ENCODE measurements around the gene KRTAP21-3. TPM values are rescaled to one million over a fixed set of nuclear protein-coding genes. Genes with fewer than 3 reads are reported as not detected.
"Not testable (repeated sequence)": the region's sequence is repeated elsewhere in the genome, so short reads cannot be mapped to it uniquely, and the experiment has no call there.

Gene KRTAP21-3, protein sequence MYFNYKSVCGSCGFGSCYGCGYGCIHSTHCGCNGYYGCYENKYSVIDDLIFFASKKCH
- polyA plus RNA-seq (2011; rRNA removed) = not detected in 2 replicates
- polyA plus RNA-seq (2012; cell fraction: cytosol; rRNA removed) = not detected in 2 replicates
- polyA plus RNA-seq (2012; cell fraction: nucleus; rRNA removed) = not detected in 2 replicates
- polyA plus RNA-seq (2017; fragmentation: RNase III; extraction: RNeasy Plus Mini Kit Qiagen cat#74134 plus additional on column Dnase treatment) = not detected in 3 replicates
- polyA minus RNA-seq (2011; rRNA and poly(A)+ RNA removed) = not detected in 2 replicates

DNA sequence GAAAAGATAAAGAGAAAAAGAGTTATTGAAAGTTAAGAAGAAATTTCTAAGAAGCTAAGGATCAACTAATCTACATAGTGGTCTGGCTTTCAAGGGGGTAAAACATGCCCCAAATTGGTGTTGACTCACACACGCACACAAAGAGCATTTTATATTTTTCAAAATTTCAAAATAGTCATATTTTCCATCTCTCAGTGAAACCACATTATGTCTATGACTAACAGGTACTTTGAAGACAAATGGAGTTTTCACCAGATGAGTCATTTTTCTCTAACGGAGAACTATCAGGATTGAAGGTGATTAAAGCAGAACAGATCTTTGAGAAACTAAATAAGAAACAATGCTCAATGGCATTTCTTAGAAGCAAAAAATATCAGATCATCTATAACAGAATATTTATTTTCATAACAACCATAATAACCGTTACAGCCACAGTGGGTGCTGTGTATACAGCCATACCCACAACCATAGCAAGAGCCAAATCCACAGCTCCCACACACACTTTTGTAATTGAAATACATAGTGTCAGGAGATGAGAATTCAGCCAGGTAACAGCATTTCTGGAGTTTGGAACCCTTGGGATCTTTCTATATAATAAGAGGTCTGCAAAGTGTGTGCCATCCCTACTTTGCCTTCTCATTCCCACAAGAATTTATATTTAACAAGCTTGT is at the start of gene KRTAP21-3:
KRTAP21-3 (minus strand) TSS at position 539 of the 671 bp plus-strand sequence; CDS start at position 521, 18 bp downstream.
- ATAC-seq (no peak), FAIRE-seq (no peak), DNase-seq (ENCODE audit: low read depth in 1 of 2, low spot score in 1 of 2) (no peak)
- Histone ChIP-seq H3K4me3 (no peak within 1 kb of the TSS), H3K27ac (no peak within 1 kb of the TSS), H3K4me1 (no peaks in the 10 kb centered on the region), H3K4me2 (no peak within 1 kb of the TSS), H3K9me3 (no peaks in the 10 kb centered on the region)
- ChIA-PET CTCF (no interaction called here), POLR2A (no interaction called here)
- WGBS (ENCODE audit: missing lambda C conversion rate) = 11% methylated on average over 3 of the region's 3 CpGs
- TF ChIP-seq JUNB (IDR thresholded peaks at IDR 0.05) (no peak), RFX5 (IDR thresholded peaks at IDR 0.05) (no peak), RARB (CRISPR knock-in tag; IDR thresholded peaks at IDR 0.05) (no peak), EHMT2 (IDR thresholded peaks at IDR 0.05; ENCODE audit: low read depth) (no peak), JUN (IDR thresholded peaks at IDR 0.05) (no peak)

DNA sequence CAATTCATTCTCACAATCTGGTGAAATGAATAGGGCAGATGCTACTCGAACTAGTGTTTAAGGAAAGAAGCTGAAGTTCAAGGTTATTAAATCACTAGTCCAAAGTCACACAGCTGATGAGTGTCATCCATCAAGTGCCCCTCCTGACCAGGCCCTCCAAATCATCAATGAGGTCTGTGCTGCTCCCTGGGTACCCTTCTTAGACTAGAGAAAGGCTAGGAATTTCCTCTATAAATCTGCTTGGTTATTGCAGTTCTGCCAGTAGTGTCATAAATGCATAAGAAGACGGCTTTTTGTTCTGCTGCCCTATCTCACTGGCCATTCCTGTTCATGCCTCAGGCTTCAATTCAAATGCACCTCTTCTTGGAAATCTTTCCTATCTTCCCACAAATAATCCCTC is 42.2 kb upstream of the KRTAP21-3 start:
- 3% methylated on average over 2 of the region's 2 CpGs for WGBS (ENCODE audit: missing lambda C conversion rate)
- no peaks in the 10 kb centered on the region for H3K9me3 ChIP-seq
- no peaks in the 10 kb centered on the region for H3K4me1 ChIP-seq
- DNase-seq (ENCODE audit: low read depth in 1 of 2, low spot score in 1 of 2) = no peak
- ChIA-PET POLR2A (no interaction called here), CTCF (no interaction called here)
- FAIRE-seq = no peak
- no peak overlapping the region for H3K4me2 ChIP-seq
- ATAC-seq = no peak
- TF ChIP-seq, protein P1, sequence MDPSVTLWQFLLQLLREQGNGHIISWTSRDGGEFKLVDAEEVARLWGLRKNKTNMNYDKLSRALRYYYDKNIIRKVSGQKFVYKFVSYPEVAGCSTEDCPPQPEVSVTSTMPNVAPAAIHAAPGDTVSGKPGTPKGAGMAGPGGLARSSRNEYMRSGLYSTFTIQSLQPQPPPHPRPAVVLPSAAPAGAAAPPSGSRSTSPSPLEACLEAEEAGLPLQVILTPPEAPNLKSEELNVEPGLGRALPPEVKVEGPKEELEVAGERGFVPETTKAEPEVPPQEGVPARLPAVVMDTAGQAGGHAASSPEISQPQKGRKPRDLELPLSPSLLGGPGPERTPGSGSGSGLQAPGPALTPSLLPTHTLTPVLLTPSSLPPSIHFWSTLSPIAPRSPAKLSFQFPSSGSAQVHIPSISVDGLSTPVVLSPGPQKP (IDR thresholded peaks at IDR 0.05; ENCODE audit: low read depth, low read length) = no peak
- TF ChIP-seq HOXA7 (CRISPR knock-in tag; IDR thresholded peaks at IDR 0.05) = no peak
- TF ChIP-seq FOSB (CRISPR knock-in tag; IDR thresholded peaks at IDR 0.05) = no peak
- no peak for TF ChIP-seq EHMT2 (IDR thresholded peaks at IDR 0.05; ENCODE audit: low read depth)
- TF ChIP-seq CEBPB (IDR thresholded peaks at IDR 0.05) = no peak
- no peak for TF ChIP-seq SMC3 (IDR thresholded peaks at IDR 0.05)
- TF ChIP-seq CHD2 (IDR thresholded peaks at IDR 0.05; ENCODE audit: low read length, partially characterized antibody) = no peak
- TF ChIP-seq JUNB (IDR thresholded peaks at IDR 0.05) = no peak
- no peak for TF ChIP-seq ZSCAN20 (CRISPR knock-in tag; IDR thresholded peaks at IDR 0.05)
- TF ChIP-seq KDM5A (IDR thresholded peaks at IDR 0.05) = no peak
- TF ChIP-seq, protein P2, sequence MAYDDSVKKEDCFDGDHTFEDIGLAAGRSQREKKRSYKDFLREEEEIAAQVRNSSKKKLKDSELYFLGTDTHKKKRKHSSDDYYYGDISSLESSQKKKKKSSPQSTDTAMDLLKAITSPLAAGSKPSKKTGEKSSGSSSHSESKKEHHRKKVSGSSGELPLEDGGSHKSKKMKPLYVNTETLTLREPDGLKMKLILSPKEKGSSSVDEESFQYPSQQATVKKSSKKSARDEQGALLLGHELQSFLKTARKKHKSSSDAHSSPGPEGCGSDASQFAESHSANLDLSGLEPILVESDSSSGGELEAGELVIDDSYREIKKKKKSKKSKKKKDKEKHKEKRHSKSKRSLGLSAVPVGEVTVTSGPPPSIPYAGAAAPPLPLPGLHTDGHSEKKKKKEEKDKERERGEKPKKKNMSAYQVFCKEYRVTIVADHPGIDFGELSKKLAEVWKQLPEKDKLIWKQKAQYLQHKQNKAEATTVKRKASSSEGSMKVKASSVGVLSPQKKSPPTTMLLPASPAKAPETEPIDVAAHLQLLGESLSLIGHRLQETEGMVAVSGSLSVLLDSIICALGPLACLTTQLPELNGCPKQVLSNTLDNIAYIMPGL (CRISPR knock-in tag; IDR thresholded peaks at IDR 0.05; ENCODE audit: borderline replicate concordance) = no peak
- TF ChIP-seq MAFK (IDR thresholded peaks at IDR 0.05; ENCODE audit: partially characterized antibody) = no peak
- TF ChIP-seq, protein P3, sequence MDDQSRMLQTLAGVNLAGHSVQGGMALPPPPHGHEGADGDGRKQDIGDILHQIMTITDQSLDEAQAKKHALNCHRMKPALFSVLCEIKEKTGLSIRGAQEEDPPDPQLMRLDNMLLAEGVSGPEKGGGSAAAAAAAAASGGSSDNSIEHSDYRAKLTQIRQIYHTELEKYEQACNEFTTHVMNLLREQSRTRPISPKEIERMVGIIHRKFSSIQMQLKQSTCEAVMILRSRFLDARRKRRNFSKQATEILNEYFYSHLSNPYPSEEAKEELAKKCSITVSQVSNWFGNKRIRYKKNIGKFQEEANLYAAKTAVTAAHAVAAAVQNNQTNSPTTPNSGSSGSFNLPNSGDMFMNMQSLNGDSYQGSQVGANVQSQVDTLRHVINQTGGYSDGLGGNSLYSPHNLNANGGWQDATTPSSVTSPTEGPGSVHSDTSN (IDR thresholded peaks at IDR 0.05) = no peak
- no peak overlapping the region for H3K27ac ChIP-seq
- H3K4me3 ChIP-seq = no peak overlapping the region

DNA sequence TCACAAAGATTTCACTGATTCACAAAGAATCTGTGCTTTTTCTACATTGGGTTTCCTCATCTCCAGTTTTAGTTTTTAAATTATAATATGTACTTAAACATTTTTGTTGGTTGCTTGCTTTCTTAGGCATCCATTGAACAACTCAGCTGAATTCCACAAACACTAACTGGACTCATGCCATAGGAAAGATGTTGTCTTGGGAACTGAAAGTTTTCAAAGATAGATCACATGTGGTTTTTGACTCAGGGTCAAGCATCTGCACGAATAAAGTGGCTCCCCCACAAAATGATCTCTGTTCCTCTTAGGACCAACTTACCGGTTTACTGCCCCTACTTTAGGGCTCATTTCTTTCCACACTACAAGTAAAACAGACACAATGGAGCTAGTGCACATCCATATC is 39.7 kb upstream of the KRTAP21-3 start:
- 0% methylated on average over 2 of the region's 2 CpGs for WGBS (ENCODE audit: missing lambda C conversion rate)
- TF ChIP-seq, protein P3 (IDR thresholded peaks at IDR 0.05) = no peak
- TF ChIP-seq JUNB (IDR thresholded peaks at IDR 0.05) = no peak
- no peak for TF ChIP-seq KDM5A (IDR thresholded peaks at IDR 0.05)
- Histone ChIP-seq H3K27ac (no peak overlapping the region), H3K4me1 (no peaks in the 10 kb centered on the region), H3K9me3 (no peaks in the 10 kb centered on the region), H3K4me3 (no peak overlapping the region), H3K4me2 (no peak overlapping the region)
- ATAC-seq = no peak
- ChIA-PET CTCF (no interaction called here), POLR2A (no interaction called here)
- no peak for FAIRE-seq
- no peak for DNase-seq (ENCODE audit: low read depth in 1 of 2, low spot score in 1 of 2)

DNA sequence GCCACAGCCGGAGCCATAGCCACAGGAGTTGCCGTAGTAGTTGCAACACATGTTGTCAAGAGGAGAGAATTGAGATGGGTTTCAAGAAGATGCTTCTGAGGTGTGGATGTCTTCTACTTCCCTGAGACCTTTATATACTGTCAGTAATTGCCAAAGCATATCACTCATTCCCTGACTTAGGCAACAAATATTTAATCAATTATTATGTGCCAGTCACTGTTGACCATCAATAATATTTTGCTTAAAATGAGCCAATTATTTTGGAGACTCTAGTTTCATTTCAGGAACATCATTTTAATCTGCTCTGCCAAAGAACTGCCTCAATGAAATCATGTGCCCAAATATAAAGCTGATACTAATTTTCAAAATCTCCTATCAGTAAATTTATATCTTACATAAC is 36.8 kb upstream of the KRTAP21-3 start, which contains the start of gene KRTAP21-1:
KRTAP21-1 (minus strand) TSS at position 101 of the 400 bp plus-strand sequence; CDS start at position 51, 50 bp downstream.
- WGBS (ENCODE audit: missing lambda C conversion rate) = 20% methylated on average over 1 of the region's 2 CpGs
- FAIRE-seq; H3K4me2 ChIP-seq; ATAC-seq; DNase-seq (ENCODE audit: low read depth in 1 of 2, low spot score in 1 of 2); CTCF ChIA-PET; H3K27ac ChIP-seq; H3K4me1 ChIP-seq; H3K4me3 ChIP-seq; POLR2A ChIA-PET; H3K9me3 ChIP-seq: not testable (repeated sequence)

All from A549 (cell line).